GM18502 (cell line): ENCODE results near the gene NREP.
"Not testable (repeated sequence)": the region's sequence is repeated elsewhere in the genome, so short reads cannot be mapped to it uniquely, and the experiment has no call there.

Source experiments
- ATAC-seq: cut with Tn5 transposase; IDR thresholded peaks from one replicate; pipeline ENCODE4 v1.9.1; 2021; ENCODE audit warnings: mild to moderate bottlenecking; ENCODE audit not compliant: unreplicated experiment, poor library complexity

Gene NREP

GRCh38 chr5:111742177-111742994 is 14.6 kb downstream of the NREP start:
- ATAC-seq, result no peak

- no peak for ATAC-seq
Observed at GRCh38 chr5:111741278-111741677, 15.7 kb downstream of the NREP start.

- ATAC-seq, result no peak
Observed at GRCh38 chr5:111739416-111739815, 17.6 kb downstream of the NREP start.

GRCh38 chr5:111738118-111738517 is 18.9 kb downstream of the NREP start:
- ATAC-seq, result no peak

GRCh38 chr5:111737716-111738115 is 19.3 kb downstream of the NREP start:
- no peak for ATAC-seq

- no peak for ATAC-seq
Observed at GRCh38 chr5:111735583-111736270, 21.3 kb downstream of the NREP start.

- no peak for ATAC-seq
Observed at GRCh38 chr5:111734597-111734996, 22.4 kb downstream of the NREP start.

GRCh38 chr5:111734013-111734412 is 23.0 kb downstream of the NREP start:
- no peak for ATAC-seq

GRCh38 chr5:111733571-111733970 is 23.4 kb downstream of the NREP start:
- ATAC-seq, result no peak

GRCh38 chr5:111731638-111732037 is 25.4 kb downstream of the NREP start:
- ATAC-seq, result no peak

GRCh38 chr5:111730659-111731382 is 26.2 kb downstream of the NREP start:
- no peak for ATAC-seq

GRCh38 chr5:111728941-111729340 is 28.1 kb downstream of the NREP start:
- ATAC-seq, result no peak

- ATAC-seq, result no peak
Observed at GRCh38 chr5:111726986-111727385, 30.0 kb downstream of the NREP start.

- no peak for ATAC-seq
Observed at GRCh38 chr5:111722140-111722539, 34.9 kb downstream of the NREP start.

GRCh38 chr5:111720333-111720890 is 36.6 kb downstream of the NREP start:
- no peak for ATAC-seq

GRCh38 chr5:111719773-111720172 is 37.2 kb downstream of the NREP start:
- ATAC-seq, result no peak

- ATAC-seq, result not testable (repeated sequence)
Observed at GRCh38 chr5:111716789-111717188, 40.2 kb downstream of the NREP start.

GRCh38 chr5:111707630-111708164 is 49.3 kb downstream of the NREP start:
- ATAC-seq, result no peak

GRCh38 chr5:111706345-111706744 is 50.6 kb downstream of the NREP start:
- no peak for ATAC-seq

GRCh38 chr5:111704452-111705085 is 52.4 kb downstream of the NREP start:
- ATAC-seq, result no peak
